ENCODE results near the gene CHORDC1.

GRCh38 chr11:90234977-90235376, 12.1 kb upstream of the CHORDC1 start:
- no peak for TF ChIP-seq CTCF (conservative IDR thresholded peaks at IDR 0.05)
- TF ChIP-seq EZH2 (IDR thresholded peaks at IDR 0.05; ENCODE audit: low read depth), result no peak
